ENCODE results near the gene POC1A.
A peak's percentile ranks its signal among the peaks of the same experiment; 100 is the strongest.

POC1A gene

GRCh38 chr3:52082951-52083350 lies 71.3 kb downstream of the POC1A start:
- DNase-seq: no peak

- no peak for DNase-seq
Observed at GRCh38 chr3:52080830-52081719, 73.1 kb downstream of the POC1A start.

DNA sequence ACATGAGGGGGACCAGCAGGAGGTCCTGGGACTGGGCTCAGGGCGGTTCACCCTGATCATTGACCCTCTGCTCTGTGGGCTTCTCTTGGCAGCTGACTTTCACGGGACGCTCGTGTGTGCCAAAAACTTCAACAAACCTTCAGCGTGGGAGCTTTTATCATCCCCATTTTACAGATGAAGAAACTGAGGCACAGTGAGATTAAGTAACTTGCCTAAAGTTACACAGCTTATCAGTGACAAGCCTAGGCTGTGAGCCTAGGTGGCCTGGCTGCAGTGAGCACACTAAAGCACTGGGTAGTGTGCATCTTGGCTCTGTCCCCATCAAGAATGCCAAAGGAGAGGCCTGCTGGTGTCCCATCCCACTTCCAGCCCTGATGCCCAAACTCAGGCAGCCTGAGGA lies 74.3 kb downstream of the POC1A start:
- no peak for DNase-seq

DNA sequence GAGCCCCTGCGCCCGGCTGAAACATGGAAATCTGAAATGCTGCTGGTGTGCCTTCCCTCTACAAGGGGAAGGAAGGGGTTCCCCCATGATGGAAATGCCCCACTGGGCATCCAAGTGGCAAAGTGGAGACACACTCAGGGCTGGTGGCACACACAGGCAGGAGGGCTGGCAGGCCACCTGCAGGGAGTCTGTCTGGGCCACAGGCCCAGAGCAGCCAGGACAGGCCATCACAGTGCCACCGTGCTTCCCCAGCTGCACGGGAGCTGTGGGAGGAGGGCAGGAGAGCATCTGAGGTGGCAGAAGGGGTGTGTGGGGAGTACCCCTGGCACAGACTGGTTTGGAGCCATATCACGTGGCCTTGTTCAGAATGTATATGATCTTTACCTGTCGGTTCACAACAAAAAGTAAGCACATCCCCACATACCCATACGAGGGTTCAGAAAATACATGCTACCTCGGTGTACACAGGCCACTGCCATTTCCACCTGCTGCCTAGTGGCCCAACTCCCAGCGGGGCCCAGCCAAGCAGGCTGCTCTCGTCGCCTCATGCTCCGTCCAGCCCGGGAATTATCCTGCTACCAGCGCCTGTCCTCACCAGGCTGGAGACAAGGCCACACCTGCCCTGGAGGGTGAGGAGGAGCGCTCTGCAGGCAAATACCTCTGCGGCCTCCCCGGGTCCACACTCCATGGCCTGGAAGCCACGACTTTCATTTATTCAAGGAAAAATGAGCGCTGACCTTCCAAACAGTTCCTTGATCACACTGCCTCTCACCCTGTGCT lies 75.3 kb downstream of the POC1A start:
- DNase-seq: no peak

DNA sequence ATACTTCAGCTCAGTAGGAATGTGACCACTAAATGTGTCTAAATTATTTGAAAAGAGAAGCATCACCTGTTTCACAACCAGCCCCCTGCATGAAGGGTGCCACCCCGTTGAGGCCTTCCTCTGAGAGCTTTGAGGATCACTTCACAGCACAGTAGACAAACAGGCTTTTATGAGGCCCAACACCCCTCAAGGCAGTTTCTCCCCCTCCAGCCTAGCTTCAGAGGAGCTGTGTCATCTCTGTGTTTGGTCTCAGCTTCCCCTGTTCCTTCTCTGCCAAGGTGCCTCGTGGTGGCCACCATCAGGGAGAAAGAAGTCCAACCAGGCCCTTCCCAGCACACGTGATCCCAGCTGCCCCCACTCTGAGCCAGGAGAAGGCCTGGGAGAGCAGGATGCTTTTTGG lies 76.3 kb downstream of the POC1A start:
- DNase-seq: no peak

GRCh38 chr3:52076896-52077780 lies 77.1 kb downstream of the POC1A start:
- no peak for DNase-seq

- no peak for DNase-seq
Observed at GRCh38 chr3:52073490-52073889, 80.7 kb downstream of the POC1A start.

DNA sequence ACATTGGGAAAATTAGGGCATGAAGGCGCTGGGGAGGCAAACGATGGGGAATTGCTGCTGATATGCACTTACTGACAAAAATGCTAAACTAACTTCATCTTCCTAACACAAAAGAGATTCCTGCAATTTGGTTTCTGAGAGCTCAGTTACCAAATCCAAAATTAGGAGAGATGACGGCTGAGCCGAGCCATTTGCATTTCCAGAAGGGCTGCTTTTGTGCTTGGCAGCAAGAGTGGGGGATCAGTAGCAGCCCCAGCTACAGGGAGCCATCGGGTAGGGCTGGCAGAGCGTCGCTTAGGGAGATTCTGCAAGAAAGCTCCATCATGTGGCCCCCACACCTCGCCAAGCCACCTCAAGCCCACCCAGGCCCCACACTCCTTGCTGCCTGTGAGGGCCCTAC lies 81.8 kb downstream of the POC1A start:
- DNase-seq: no peak

- DNase-seq: no peak
Observed at GRCh38 chr3:52072020-52072419, 82.2 kb downstream of the POC1A start.

- no peak for DNase-seq
Observed at GRCh38 chr3:52070724-52071621, 83.2 kb downstream of the POC1A start.

GRCh38 chr3:52069855-52070254 lies 84.4 kb downstream of the POC1A start:
- DNase-seq: no peak

DNA sequence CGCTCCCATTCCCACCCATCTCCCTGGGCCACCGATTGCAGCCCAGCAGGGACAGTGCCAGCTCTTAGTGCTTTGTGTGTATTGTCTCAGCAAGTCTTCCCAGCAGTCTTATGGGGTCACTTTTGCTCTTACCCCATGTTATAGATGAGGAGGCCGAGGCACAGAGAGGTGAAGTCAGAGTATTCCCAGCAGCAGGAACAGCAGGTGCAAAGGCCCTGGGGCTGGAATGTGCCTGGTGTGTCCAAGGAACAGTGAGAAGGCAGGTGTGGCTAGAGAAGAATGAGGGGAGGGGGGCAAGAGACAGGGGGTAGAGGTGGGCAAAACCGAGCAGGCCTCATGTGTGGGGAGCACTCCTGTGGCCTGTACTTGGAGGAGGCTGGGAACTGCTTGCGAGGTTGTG lies 85.1 kb downstream of the POC1A start:
- no peak for DNase-seq

- DNase-seq: no peak
Observed at GRCh38 chr3:52068730-52069129, 85.5 kb downstream of the POC1A start.

- DNase-seq: no peak
Observed at GRCh38 chr3:52068055-52068571, 86.1 kb downstream of the POC1A start.

DNA sequence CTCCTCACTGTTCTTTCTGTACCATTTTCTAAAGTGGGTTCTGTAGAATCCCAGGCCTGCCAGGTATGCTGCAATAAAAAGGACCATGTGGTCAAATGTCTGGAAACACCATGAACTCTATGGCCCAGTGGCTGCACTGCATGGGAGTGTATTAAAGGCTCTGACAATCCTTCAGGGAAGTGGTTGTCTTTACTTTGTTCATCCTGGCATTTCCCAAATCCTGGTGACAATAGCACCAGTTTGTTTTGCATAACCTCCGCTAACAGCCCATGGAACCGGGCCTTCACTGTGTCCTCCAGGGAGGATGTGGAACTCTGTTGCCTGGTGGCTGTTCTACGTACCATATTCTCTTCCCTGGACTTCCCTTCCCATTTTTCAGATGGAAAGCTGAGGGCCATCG lies 86.7 kb downstream of the POC1A start:
- no peak for DNase-seq

- no peak for DNase-seq
Observed at GRCh38 chr3:52067046-52067445, 87.2 kb downstream of the POC1A start.

DNA sequence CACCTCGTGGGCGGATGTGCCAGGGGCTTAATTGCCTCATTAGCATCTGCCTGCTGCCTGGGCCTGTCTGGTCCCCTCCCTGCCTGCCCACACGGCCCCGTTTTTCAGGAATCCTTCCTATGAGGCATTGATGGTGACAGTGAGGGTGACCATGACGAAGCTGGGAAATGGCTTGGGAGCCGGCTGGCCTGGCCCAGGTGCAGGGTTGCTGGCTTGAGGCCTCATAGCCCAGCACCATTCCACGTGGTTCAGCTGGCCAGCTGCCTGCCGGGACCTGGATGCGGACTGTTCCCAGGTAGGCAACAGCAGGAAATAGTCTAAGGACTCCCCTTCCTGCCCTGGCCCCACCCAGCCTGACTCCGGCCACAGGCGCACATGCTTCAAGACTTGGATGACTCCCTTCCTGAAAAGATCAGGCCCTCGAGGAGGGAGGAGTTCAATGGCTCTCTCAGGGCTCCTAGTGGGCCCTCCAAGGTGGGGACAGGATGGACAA lies 88.9 kb downstream of the POC1A start:
- no peak for DNase-seq

- no peak for DNase-seq
Observed at GRCh38 chr3:52064561-52064960, 89.7 kb downstream of the POC1A start.

DNA sequence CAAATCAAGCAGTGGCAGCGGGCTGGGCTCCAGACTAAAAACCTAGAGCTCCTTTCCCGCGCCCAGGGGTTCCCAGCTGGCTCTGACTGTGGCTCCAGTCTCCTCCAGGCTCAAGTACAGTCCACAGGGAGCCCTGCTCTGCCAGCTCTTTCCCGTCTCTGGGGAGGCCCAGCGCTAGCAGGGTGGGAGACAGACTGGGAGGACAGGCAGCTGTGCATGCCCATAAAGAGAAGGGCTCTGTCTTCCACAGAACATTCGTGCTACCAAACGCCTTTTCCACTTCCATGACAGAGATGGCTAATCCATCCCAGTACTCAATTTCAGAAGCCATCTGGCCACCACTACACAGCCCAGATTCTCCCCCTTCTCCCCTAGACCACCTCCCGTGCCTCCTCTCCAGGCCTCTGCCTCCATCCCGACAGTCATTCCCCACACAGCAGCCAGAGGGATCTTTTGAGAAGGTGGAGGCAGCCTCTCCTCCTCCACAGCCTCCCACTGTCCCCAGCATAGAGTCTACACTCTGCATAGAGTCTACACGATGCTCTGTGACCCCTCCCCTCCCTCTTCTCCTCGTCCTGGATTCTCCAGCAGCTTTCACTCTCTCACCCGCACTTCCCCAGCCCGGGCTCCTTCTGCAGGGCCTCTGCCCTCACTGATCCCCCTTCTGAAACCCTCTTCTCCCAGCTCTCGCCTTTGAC lies 91.0 kb downstream of the POC1A start:
- no peak for DNase-seq

- peak in 1 of 2 experiments; percentile 10 for DNase-seq
Observed at GRCh38 chr3:52062505-52062904, 91.7 kb downstream of the POC1A start.
